Erythroblast (primary cell): ENCODE measurements around the gene NLRP7.
"Not testable (repeated sequence)": the region's sequence is repeated elsewhere in the genome, so short reads cannot be mapped to it uniquely, and the experiment has no call there.

Experiments used
- GATA1 ChIP-seq: IDR thresholded peaks from 2 replicates; pipeline ENCODE4 v1.6.1; 2011; ENCODE audit warnings: low read depth, mild to moderate bottlenecking, control low read depth, low read length, moderate library complexity
- POLR2A ChIP-seq: IDR thresholded peaks from 2 replicates; pipeline ENCODE4 v1.6.1; 2011; ENCODE audit warnings: mild to moderate bottlenecking, low read length

DNA sequence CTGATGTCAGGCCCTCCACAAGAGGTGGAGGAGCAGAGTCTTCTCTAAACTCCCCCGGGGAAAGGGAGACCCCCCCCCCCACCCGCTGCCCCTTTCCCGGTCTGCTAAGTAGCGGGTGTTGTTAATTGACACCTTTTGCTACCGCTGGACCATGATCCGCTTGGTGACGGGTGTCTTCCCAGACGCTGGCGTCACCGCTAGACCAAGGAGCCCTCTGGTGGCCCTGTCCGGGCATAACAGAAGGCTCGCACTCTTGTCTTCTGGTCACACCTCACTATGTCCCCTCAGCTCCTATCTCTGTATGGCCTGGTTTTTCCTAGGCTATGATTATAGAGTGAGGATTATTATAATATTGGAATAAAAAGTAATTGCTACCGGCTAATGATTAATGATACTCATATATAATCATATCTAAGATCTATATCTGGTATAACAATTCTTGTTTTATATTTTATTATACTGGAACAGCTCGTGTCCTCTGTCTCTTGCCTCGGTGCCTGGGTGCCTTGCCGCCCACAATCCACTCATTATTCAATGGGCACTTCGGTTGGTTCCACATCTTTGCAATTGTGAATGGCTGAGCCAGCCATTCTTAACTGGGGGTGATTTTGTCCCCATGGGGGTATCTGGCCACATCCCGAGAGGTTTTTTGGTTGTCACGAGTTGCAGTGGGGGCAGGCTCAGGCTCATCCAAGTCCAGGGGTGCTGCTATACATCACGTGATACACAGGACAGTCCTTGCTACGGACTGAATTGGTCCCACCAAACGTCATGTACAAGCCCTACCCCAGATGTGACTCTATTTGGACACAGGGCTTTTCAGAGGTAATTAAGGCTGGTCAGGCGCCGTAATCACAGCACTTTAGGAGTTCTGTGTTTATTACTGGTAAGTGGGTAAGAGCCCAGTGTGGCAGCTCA is 27.4 kb downstream of the NLRP7 start:
- TF ChIP-seq POLR2A, GATA1: not testable (repeated sequence)
